ENCODE measurements around the gene SRRM4. TPM values are rescaled to one million over a fixed set of nuclear protein-coding genes. Genes with fewer than 3 reads are reported as not detected.
A peak's percentile ranks its signal among the peaks of the same experiment; 100 is the strongest.

Gene SRRM4
- total and polyA plus RNA-seq, 3 donors from 2014 or later: 0.37 to 1.4 (median 0.79) TPM

GRCh38 chr12:119180380-119181040 is 199.2 kb downstream of the SRRM4 start:
- DNase-seq: peak; percentile 45
- Histone ChIP-seq H3K4me3 (peak overlapping the region; percentile 19 to 63), H3K4me1 (peaks cover 15% of the 10 kb centered on the region), H3K27me3 (no peaks in the 10 kb centered on the region), H3K9me3 (no peaks in the 10 kb centered on the region), H3K27ac (peak overlapping the region; percentile 85), H3K36me3 (ENCODE audit: low read depth, missing control alignments) (no peaks in the 10 kb centered on the region)
- intact Hi-C loops (cut with DNase I; ENCODE audit: low total_unique reads): no loop called here
- TF ChIP-seq POLR2A (IDR thresholded peaks at IDR 0.05) (no peak), CTCF (IDR thresholded peaks at IDR 0.05) (no peak)
- 43 to 52% methylated on average over 7 of the region's 7 CpGs for WGBS, 2 donors

- peak overlapping the region; percentile 85 for H3K27ac ChIP-seq
- TF ChIP-seq CTCF (IDR thresholded peaks at IDR 0.05) (no peak), POLR2A (IDR thresholded peaks at IDR 0.05) (no peak)
- peak overlapping the region in 1 of 2 donors; percentile 63 for H3K4me3 ChIP-seq
- no peak for DNase-seq
- no peaks in the 10 kb centered on the region for H3K27me3 ChIP-seq
- 80 to 81% methylated on average over 2 of the region's 2 CpGs for WGBS, 2 donors
- intact Hi-C loops (cut with DNase I; ENCODE audit: low total_unique reads): no loop called here
- H3K36me3 ChIP-seq (ENCODE audit: low read depth, missing control alignments): no peaks in the 10 kb centered on the region
- peaks cover 19% of the 10 kb centered on the region for H3K4me1 ChIP-seq
- no peaks in the 10 kb centered on the region for H3K9me3 ChIP-seq
Measured at GRCh38 chr12:119181202-119181601, 199.9 kb downstream of the SRRM4 start.

- H3K27ac ChIP-seq: no peak overlapping the region
- WGBS, 2 donors: 82 to 88% methylated on average over 3 of the region's 3 CpGs
- DNase-seq: no peak
- H3K4me1 ChIP-seq: peaks cover 24% of the 10 kb centered on the region
- H3K36me3 ChIP-seq (ENCODE audit: low read depth, missing control alignments): no peaks in the 10 kb centered on the region
- intact Hi-C loops (cut with DNase I; ENCODE audit: low total_unique reads): no loop called here
- H3K9me3 ChIP-seq: no peaks in the 10 kb centered on the region
- no peak overlapping the region for H3K4me3 ChIP-seq
- TF ChIP-seq CTCF (IDR thresholded peaks at IDR 0.05): no peak
- TF ChIP-seq POLR2A (IDR thresholded peaks at IDR 0.05): no peak
- no peaks in the 10 kb centered on the region for H3K27me3 ChIP-seq
Measured at GRCh38 chr12:119181944-119182343, 200.6 kb downstream of the SRRM4 start.

- intact Hi-C loops (cut with DNase I; ENCODE audit: low total_unique reads): no loop called here
- H3K4me3 ChIP-seq: no peak overlapping the region
- DNase-seq: no peak
- peak overlapping the region in 1 of 2 donors; percentile 69 for H3K27ac ChIP-seq
- H3K4me1 ChIP-seq: peaks cover 24% of the 10 kb centered on the region
- TF ChIP-seq CTCF (IDR thresholded peaks at IDR 0.05) (no peak), POLR2A (IDR thresholded peaks at IDR 0.05) (no peak)
- H3K27me3 ChIP-seq: no peaks in the 10 kb centered on the region
- WGBS, 2 donors: 65 to 68% methylated on average over 5 of the region's 5 CpGs
- no peaks in the 10 kb centered on the region for H3K9me3 ChIP-seq
- H3K36me3 ChIP-seq (ENCODE audit: low read depth, missing control alignments): no peaks in the 10 kb centered on the region
Measured at GRCh38 chr12:119182701-119183493, 201.6 kb downstream of the SRRM4 start.

Data from testis (tissue), 3 donors.